HEK293T (cell line): ENCODE data around the gene AKT3.
"Not testable (repeated sequence)": the region's sequence is repeated elsewhere in the genome, so short reads cannot be mapped to it uniquely, and the experiment has no call there.

Experiments
- CTCF ChIA-PET: fragments of 350-600 bp; formaldehyde crosslinking; extraction: SDS; loops from one replicate; lab custom pipeline; 2021; ENCODE audit warnings: antibody characterized with exemption, inconsistent platforms; lab: Yijun Ruan, JAX
- POLR2A ChIA-PET: fragments of 350-600 bp; formaldehyde crosslinking; extraction: SDS; loops from one replicate; lab custom pipeline; 2020; ENCODE audit warnings: antibody characterized with exemption, inconsistent platforms; lab: Yijun Ruan, JAX
- DNase-seq: peaks from one replicate; pipeline ENCODE4 v3.0.0; 2012; ENCODE audit warnings: mixed read lengths; ENCODE audit errors: extremely low spot score
- ARNT ChIP-seq: fragments of 450-650 bp; IDR thresholded peaks from 2 replicates; pipeline ENCODE4 v1.6.1; 2017; ENCODE audit warnings: mild to moderate bottlenecking
- BHLHE40 ChIP-seq: fragments of 450-650 bp; IDR thresholded peaks from 2 replicates; pipeline ENCODE4 v1.6.1; 2016; ENCODE audit warnings: mild to moderate bottlenecking, moderate library complexity, borderline replicate concordance
- CTBP1 ChIP-seq: fragments of 450-650 bp; IDR thresholded peaks from 2 replicates; pipeline ENCODE4 v1.6.1; 2016; ENCODE audit warnings: borderline replicate concordance
- ELF4 ChIP-seq: fragments of 450-650 bp; IDR thresholded peaks from 2 replicates; pipeline ENCODE4 v1.6.1; 2017; ENCODE audit warnings: antibody characterized with exemption
- FOXA1 ChIP-seq: fragments of 450-650 bp; IDR thresholded peaks from 2 replicates; pipeline ENCODE4 v1.6.1; 2016; ENCODE audit warnings: mild to moderate bottlenecking
- FOXK2 ChIP-seq: fragments of 450-650 bp; IDR thresholded peaks from 2 replicates; pipeline ENCODE4 v1.6.1; 2016; ENCODE audit warnings: mild to moderate bottlenecking
- FOXM1 ChIP-seq: fragments of 450-650 bp; IDR thresholded peaks from 2 replicates; pipeline ENCODE4 v1.6.1; 2017; ENCODE audit warnings: mild to moderate bottlenecking, borderline replicate concordance
- HDGF ChIP-seq: fragments of 450-650 bp; IDR thresholded peaks from 2 replicates; pipeline ENCODE4 v1.6.1; 2017; ENCODE audit warnings: antibody characterized with exemption, borderline replicate concordance
- L3MBTL2 ChIP-seq: fragments of 450-650 bp; conservative IDR thresholded peaks from 2 replicates; pipeline ENCODE4 v1.6.1; 2016; ENCODE audit warnings: mild to moderate bottlenecking
- LEF1 ChIP-seq: fragments of 450-650 bp; IDR thresholded peaks from 2 replicates; pipeline ENCODE4 v1.6.1; 2017; ENCODE audit warnings: mild to moderate bottlenecking, borderline replicate concordance
- NFRKB ChIP-seq: fragments of 450-650 bp; IDR thresholded peaks from 2 replicates; pipeline ENCODE4 v1.6.1; 2016; ENCODE audit warnings: mild to moderate bottlenecking, moderate library complexity
- PKNOX1 ChIP-seq: fragments of 450-650 bp; IDR thresholded peaks from 2 replicates; pipeline ENCODE4 v1.6.1; 2016
- SP1 ChIP-seq: fragments of 450-650 bp; IDR thresholded peaks from 2 replicates; pipeline ENCODE4 v1.6.1; 2017
- SUZ12 ChIP-seq: fragments of 450-650 bp; IDR thresholded peaks from 2 replicates; pipeline ENCODE4 v1.6.1; 2016; ENCODE audit warnings: mild to moderate bottlenecking
- TARDBP ChIP-seq: fragments of 450-650 bp; IDR thresholded peaks from 2 replicates; pipeline ENCODE4 v1.6.1; 2016
- ZNF384 ChIP-seq: fragments of 450-650 bp; IDR thresholded peaks from 2 replicates; pipeline ENCODE4 v1.6.1; 2016

AKT3 gene

GRCh38 chr1:243827206-243827605, 22.8 kb downstream of the AKT3 start:
- ChIA-PET POLR2A (no interaction called here), CTCF (no interaction called here)
- no peak for DNase-seq
- TF ChIP-seq HDGF = no peak
- TF ChIP-seq ELF4 = no peak
- TF ChIP-seq L3MBTL2 = no peak
- no peak for TF ChIP-seq SP1
- TF ChIP-seq FOXA1 = no peak
- no peak for TF ChIP-seq FOXM1
- TF ChIP-seq CTBP1 = no peak
- no peak for TF ChIP-seq NFRKB
- TF ChIP-seq FOXK2 = no peak
- TF ChIP-seq ZNF384 = no peak

GRCh38 chr1:243824907-243825306, 25.1 kb downstream of the AKT3 start:
- DNase-seq, POLR2A ChIA-PET: not testable (repeated sequence)
- CTCF ChIA-PET = interaction anchor here (0.6 kb wide), 1 partner anchor 26 kb away, joined by 3 read pairs; no protein-coding TSS in a partner anchor

- no peak for TF ChIP-seq FOXA1
- TF ChIP-seq LEF1 = no peak
- no peak for TF ChIP-seq PKNOX1
- no peak for TF ChIP-seq FOXM1
- no peak for TF ChIP-seq BHLHE40
- no peak for TF ChIP-seq ZNF384
- TF ChIP-seq FOXK2 = no peak
- TF ChIP-seq NFRKB = no peak
- no peak for TF ChIP-seq ARNT
- TF ChIP-seq CTBP1 = no peak
- no peak for TF ChIP-seq SUZ12
- no peak for TF ChIP-seq SP1
- TF ChIP-seq TARDBP = no peak
- ChIA-PET POLR2A (no interaction called here), CTCF (no interaction called here)
- no peak for DNase-seq
These were observed 28.8 kb downstream of the AKT3 start for GRCh38 chr1:243821177-243821680.

GRCh38 chr1:243819438-243819839, 30.6 kb downstream of the AKT3 start:
- ChIA-PET POLR2A (no interaction called here), CTCF (interaction anchor here (0.7 kb wide), 1 partner anchor 121 kb away, joined by 3 read pairs; no protein-coding TSS in a partner anchor)
- DNase-seq = no peak
- TF ChIP-seq HDGF = no peak
- TF ChIP-seq NFRKB = no peak
- no peak for TF ChIP-seq TARDBP
- TF ChIP-seq FOXA1 = no peak
- TF ChIP-seq ZNF384 = no peak
- TF ChIP-seq ARNT = no peak
- no peak for TF ChIP-seq CTBP1
- TF ChIP-seq SUZ12 = no peak
- TF ChIP-seq SP1 = no peak
- no peak for TF ChIP-seq BHLHE40
- TF ChIP-seq L3MBTL2 = no peak
- TF ChIP-seq ELF4 = no peak
- no peak for TF ChIP-seq PKNOX1
- no peak for TF ChIP-seq LEF1
- no peak for TF ChIP-seq FOXM1
- no peak for TF ChIP-seq FOXK2

- TF ChIP-seq ELF4 = no peak
- no peak for TF ChIP-seq FOXK2
- TF ChIP-seq FOXA1 = no peak
- no peak for TF ChIP-seq BHLHE40
- no peak for TF ChIP-seq TARDBP
- TF ChIP-seq SUZ12 = no peak
- no peak for TF ChIP-seq SP1
- no peak for TF ChIP-seq LEF1
- no peak for TF ChIP-seq L3MBTL2
- TF ChIP-seq ARNT = no peak
- TF ChIP-seq CTBP1 = no peak
- TF ChIP-seq HDGF = no peak
- no peak for TF ChIP-seq PKNOX1
- no peak for TF ChIP-seq ZNF384
- TF ChIP-seq NFRKB = no peak
- no peak for TF ChIP-seq FOXM1
- no peak for DNase-seq
- ChIA-PET POLR2A (no interaction called here), CTCF (interaction anchor here (0.7 kb wide), 1 partner anchor 120 kb away, joined by 3 read pairs; no protein-coding TSS in a partner anchor)
These were observed 31.1 kb downstream of the AKT3 start for GRCh38 chr1:243818978-243819377.

GRCh38 chr1:243814718-243815117, 35.3 kb downstream of the AKT3 start:
- CTCF ChIA-PET = no interaction called here

GRCh38 chr1:243807346-243807745, 42.7 kb downstream of the AKT3 start:
- POLR2A ChIA-PET, CTCF ChIA-PET, DNase-seq: not testable (repeated sequence)

More at GRCh38 chr1:243814718-243815117, 35.3 kb downstream of the AKT3 start:
- POLR2A ChIA-PET = no interaction called here
- DNase-seq = no peak
- TF ChIP-seq PKNOX1 = no peak
- TF ChIP-seq HDGF = no peak
- TF ChIP-seq ZNF384 = no peak
- no peak for TF ChIP-seq ARNT
- TF ChIP-seq CTBP1 = no peak
- TF ChIP-seq L3MBTL2 = no peak
- no peak for TF ChIP-seq ELF4
- TF ChIP-seq SP1 = no peak
- TF ChIP-seq FOXK2 = no peak
- no peak for TF ChIP-seq FOXM1
- no peak for TF ChIP-seq LEF1
- no peak for TF ChIP-seq NFRKB
- no peak for TF ChIP-seq FOXA1
- TF ChIP-seq TARDBP = no peak
- TF ChIP-seq SUZ12 = no peak
- no peak for TF ChIP-seq BHLHE40
